Adrenal gland (tissue), 5 donors: ENCODE data around the gene SAMD13.

Experiments
- POLR2A ChIP-seq, 2 donors: fragments of 450-650 bp; IDR thresholded peaks; one replicate each; pipeline ENCODE4 v1.6.1; 2017; ENCODE audit warnings: antibody characterized with exemption in 2 of 2, mild to moderate bottlenecking in 2 of 2, moderate library complexity in 1 of 2
- TF ChIP-seq, protein P1 (sequence below), 6 experiments: fragments of 450-650 bp in 4 of 6; fragments of 200-600 bp in 2 of 6; sonication (generic) in 1 of 6; IDR thresholded peaks; 1 replicate in 5 of 6; 2 replicates in 1 of 6; pipeline versions ENCODE4 v1.5.1 to v1.8.0; 2016 to 2021; ENCODE audit warnings: antibody characterized with exemption in 6 of 6, mild to moderate bottlenecking in 2 of 6, moderate library complexity in 1 of 6
- donor health status: DM: no; HTN: no; CAD: no.

DNA sequence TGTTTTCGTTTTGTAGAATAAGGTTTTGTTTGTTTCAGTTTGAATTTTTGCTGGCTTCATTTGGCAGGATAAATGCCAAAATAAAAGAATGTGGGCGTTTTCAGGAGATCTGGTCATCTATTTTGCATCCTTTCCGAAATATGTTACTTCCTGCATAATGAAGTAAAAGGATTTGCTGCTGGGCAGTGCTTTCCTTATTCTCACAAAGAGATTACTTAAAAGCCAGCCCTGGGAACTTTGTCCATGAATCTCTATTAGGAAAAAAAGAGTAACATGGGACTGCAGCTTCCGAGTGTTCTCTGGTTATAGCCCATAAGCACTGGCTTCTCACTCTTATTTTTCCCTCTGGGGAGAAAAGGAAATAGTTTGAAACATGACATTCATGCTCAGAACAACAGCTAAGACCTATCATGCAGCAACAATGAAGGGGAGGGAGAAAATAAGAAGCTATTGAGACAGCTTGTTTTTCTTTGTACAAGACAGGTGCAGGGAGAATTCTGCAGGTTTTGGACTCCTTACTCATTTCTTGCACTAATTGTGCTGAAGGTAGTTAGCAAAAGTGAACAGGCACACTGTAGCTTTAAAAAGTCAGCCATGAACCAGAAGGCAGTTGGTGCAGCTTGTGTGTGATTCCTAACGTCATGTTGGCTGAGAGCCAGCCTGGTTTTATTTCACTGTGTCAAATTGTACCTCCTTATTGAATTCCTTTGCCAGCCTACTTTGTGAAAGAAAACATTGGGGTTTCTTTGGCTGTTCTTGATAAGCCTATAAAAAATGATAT, at the start of gene SAMD13:
- TF ChIP-seq POLR2A (IDR thresholded peaks at IDR 0.05) = no peak
- TF ChIP-seq, protein P1, sequence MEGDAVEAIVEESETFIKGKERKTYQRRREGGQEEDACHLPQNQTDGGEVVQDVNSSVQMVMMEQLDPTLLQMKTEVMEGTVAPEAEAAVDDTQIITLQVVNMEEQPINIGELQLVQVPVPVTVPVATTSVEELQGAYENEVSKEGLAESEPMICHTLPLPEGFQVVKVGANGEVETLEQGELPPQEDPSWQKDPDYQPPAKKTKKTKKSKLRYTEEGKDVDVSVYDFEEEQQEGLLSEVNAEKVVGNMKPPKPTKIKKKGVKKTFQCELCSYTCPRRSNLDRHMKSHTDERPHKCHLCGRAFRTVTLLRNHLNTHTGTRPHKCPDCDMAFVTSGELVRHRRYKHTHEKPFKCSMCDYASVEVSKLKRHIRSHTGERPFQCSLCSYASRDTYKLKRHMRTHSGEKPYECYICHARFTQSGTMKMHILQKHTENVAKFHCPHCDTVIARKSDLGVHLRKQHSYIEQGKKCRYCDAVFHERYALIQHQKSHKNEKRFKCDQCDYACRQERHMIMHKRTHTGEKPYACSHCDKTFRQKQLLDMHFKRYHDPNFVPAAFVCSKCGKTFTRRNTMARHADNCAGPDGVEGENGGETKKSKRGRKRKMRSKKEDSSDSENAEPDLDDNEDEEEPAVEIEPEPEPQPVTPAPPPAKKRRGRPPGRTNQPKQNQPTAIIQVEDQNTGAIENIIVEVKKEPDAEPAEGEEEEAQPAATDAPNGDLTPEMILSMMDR (IDR thresholded peaks at IDR 0.05) = no peak
